ENCODE data around the gene KNG1.

GRCh38 chr3:186775999-186776398 is 58.8 kb downstream of the KNG1 start:
- TF ChIP-seq POLR2A (IDR thresholded peaks at IDR 0.05; ENCODE audit: low read length) (no peak), GATA1 (IDR thresholded peaks at IDR 0.05; ENCODE audit: low read depth, low read length) (no peak)
